OCI-LY7 (cell line): ENCODE results near the gene SP100. TPM values are rescaled to one million over a fixed set of nuclear protein-coding genes. Genes with fewer than 3 reads are reported as not detected.
A peak's percentile ranks its signal among the peaks of the same experiment; 100 is the strongest.

Experiments
- BruUV-seq: library from RNA; stranded (reverse); fragments of 400-500 nt; replicated peaks from 2 replicates; lab custom pipeline; 2021; lab: Mats Ljungman, UMichigan
- CTCF ChIA-PET: fragments of 300-600 bp; sonication (Branson Sonifier 250); formaldehyde crosslinking; loops from one replicate; lab custom pipeline; 2022; ENCODE audit warnings: antibody characterized with exemption; ENCODE audit not compliant: unreplicated experiment; lab: Charles Lee
- POLR2A ChIA-PET: fragments of 300-600 bp; sonication (Branson Sonifier 250); formaldehyde crosslinking; loops from one replicate; lab custom pipeline; 2022; ENCODE audit warnings: antibody characterized with exemption; lab: Charles Lee
- DNase-seq: peaks from one replicate; pipeline ENCODE4 v3.0.0-alpha.2; 2015; ENCODE audit warnings: low spot score
- H2AFZ ChIP-seq: fragments of 200-600 bp; sonication (generic), shearing (Covaris generic); 2 replicates; pipeline ENCODE4 v1.6.1; 2014; ENCODE audit warnings: mild to moderate bottlenecking, antibody characterized with exemption, low read length, moderate library complexity
- H3K27ac ChIP-seq: fragments of 200-600 bp; sonication (generic); 2 replicates; pipeline ENCODE4 v1.5.1; 2014; ENCODE audit warnings: mixed run types, low read depth, mild to moderate bottlenecking, moderate library complexity, low read length, inconsistent platforms; ENCODE audit not compliant: poor library complexity, severe bottlenecking
- H3K36me3 ChIP-seq: fragments of 200-600 bp; sonication (generic); 2 replicates; pipeline ENCODE4 v1.6.1; 2014; ENCODE audit warnings: mild to moderate bottlenecking, antibody characterized with exemption, low read length, moderate library complexity, mixed read lengths; ENCODE audit not compliant: insufficient read depth
- H3K4me1 ChIP-seq: fragments of 200-600 bp; sonication (generic); 2 replicates; pipeline ENCODE4 v1.5.1; 2014; ENCODE audit warnings: mild to moderate bottlenecking, low read length; ENCODE audit not compliant: insufficient read depth, poor library complexity, severe bottlenecking
- H3K4me2 ChIP-seq: fragments of 200-600 bp; sonication (generic); 2 replicates; pipeline ENCODE4 v1.6.1; 2014; ENCODE audit warnings: mild to moderate bottlenecking, low read length
- H3K4me3 ChIP-seq: fragments of 200-600 bp; sonication (generic); 2 replicates; pipeline ENCODE4 v1.5.1; 2014; ENCODE audit warnings: mild to moderate bottlenecking, low read depth, low read length; ENCODE audit not compliant: poor library complexity, severe bottlenecking
- H3K79me2 ChIP-seq: fragments of 200-600 bp; sonication (generic); 2 replicates; pipeline ENCODE4 v1.6.1; 2016; ENCODE audit warnings: low read depth, mild to moderate bottlenecking, low read length, moderate library complexity, mixed read lengths; ENCODE audit not compliant: insufficient read depth
- H3K9me2 ChIP-seq: fragments of 200-600 bp; sonication (generic); 2 replicates; pipeline ENCODE4 v1.6.1; 2016; ENCODE audit warnings: mild to moderate bottlenecking, low read length, mixed read lengths; ENCODE audit not compliant: insufficient read depth
- H3K9me3 ChIP-seq: fragments of 200-600 bp; sonication (generic); 2 replicates; pipeline ENCODE4 v1.6.1; 2014; ENCODE audit warnings: mild to moderate bottlenecking, mixed run types, low read length, mixed read lengths
- H4K20me1 ChIP-seq: fragments of 200-600 bp; sonication (generic); 2 replicates; pipeline ENCODE4 v1.6.1; 2014; ENCODE audit warnings: mild to moderate bottlenecking, antibody characterized with exemption, low read length, moderate library complexity, mixed read lengths; ENCODE audit not compliant: insufficient read depth
- EZH2phosphoT487 ChIP-seq: fragments of 200-600 bp; sonication (generic); IDR thresholded peaks from 2 replicates; pipeline ENCODE4 v1.6.1; 2018; ENCODE audit warnings: low read depth, borderline replicate concordance, mild to moderate bottlenecking, mixed run types, antibody characterized with exemption, low read length, moderate library complexity, mixed read lengths
- intact Hi-C: fragments of 100-400 bp; cut with micrococcal nuclease; formaldehyde crosslinking; loops from one replicate; pipeline ENCODE4 v1.10.0; 2022; ENCODE audit not compliant: unreplicated experiment
- total RNA-seq, 2 experiments: library from RNA; depleted of rRNA in 1 of 2; stranded (reverse); fragments of >200 nt in 1 of 2; shearing (Covaris generic) in 1 of 2; gene quantifications; 2 replicates each; pipeline ENCODE4 v1.2.3, GENCODE V29; 2014 to 2022
- TF ChIP-seq, protein P1 (sequence below): fragments of 200-600 bp; sonication (generic); conservative IDR thresholded peaks from 2 replicates; pipeline ENCODE4 v1.5.1; 2014; ENCODE audit warnings: mild to moderate bottlenecking, antibody characterized with exemption, low read length, moderate library complexity, mixed read lengths

Gene SP100
- total RNA-seq, 2 experiments from 2014 or later, result 44.6 to 54.5 TPM

DNA sequence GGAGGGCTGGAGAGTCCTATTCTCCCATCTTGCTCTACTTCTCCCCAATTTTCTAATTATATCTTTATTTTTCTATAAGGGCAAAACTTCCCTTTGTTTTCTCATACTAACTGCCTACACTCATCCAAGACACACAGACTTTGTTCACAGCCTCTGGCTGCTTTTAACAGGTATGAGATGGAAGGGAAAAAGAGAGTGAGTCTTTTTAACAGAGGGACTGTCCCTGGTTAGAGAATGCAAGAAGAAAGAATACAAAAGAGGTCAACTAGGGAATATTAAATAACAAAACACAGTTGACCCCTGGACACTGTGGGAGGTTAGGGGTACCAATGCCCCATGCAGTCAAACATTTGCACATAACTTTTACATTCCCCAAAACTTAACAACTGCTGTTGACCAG lies 41.8 kb downstream of the SP100 start:
- H2AFZ ChIP-seq, result no peak overlapping the region
- CTCF ChIA-PET, result no interaction called here
- H3K4me2 ChIP-seq, result no peak overlapping the region
- H3K79me2 ChIP-seq, result no peaks in the 10 kb centered on the region
- intact Hi-C loops, result no loop called here
- no peak overlapping the region for H3K27ac ChIP-seq
- H3K36me3 ChIP-seq, result peaks cover 75% of the 10 kb centered on the region
- H3K4me3 ChIP-seq, result no peak overlapping the region
- no peaks in the 10 kb centered on the region for H3K9me2 ChIP-seq
- TF ChIP-seq EZH2phosphoT487, result no peak
- TF ChIP-seq, protein P1, sequence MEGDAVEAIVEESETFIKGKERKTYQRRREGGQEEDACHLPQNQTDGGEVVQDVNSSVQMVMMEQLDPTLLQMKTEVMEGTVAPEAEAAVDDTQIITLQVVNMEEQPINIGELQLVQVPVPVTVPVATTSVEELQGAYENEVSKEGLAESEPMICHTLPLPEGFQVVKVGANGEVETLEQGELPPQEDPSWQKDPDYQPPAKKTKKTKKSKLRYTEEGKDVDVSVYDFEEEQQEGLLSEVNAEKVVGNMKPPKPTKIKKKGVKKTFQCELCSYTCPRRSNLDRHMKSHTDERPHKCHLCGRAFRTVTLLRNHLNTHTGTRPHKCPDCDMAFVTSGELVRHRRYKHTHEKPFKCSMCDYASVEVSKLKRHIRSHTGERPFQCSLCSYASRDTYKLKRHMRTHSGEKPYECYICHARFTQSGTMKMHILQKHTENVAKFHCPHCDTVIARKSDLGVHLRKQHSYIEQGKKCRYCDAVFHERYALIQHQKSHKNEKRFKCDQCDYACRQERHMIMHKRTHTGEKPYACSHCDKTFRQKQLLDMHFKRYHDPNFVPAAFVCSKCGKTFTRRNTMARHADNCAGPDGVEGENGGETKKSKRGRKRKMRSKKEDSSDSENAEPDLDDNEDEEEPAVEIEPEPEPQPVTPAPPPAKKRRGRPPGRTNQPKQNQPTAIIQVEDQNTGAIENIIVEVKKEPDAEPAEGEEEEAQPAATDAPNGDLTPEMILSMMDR, result no peak
- peaks cover 37% of the 10 kb centered on the region; the same call in 1 of the 2 replicates for H3K9me3 ChIP-seq
- POLR2A ChIA-PET, result interaction anchor here (0.5 kb wide), 1 partner anchor 131 kb away, joined by 3 read pairs; no protein-coding TSS in a partner anchor
- BruUV-seq, result no TSS peak
- H4K20me1 ChIP-seq, result no peaks in the 10 kb centered on the region
- DNase-seq, result no peak
- peaks cover 9% of the 10 kb centered on the region for H3K4me1 ChIP-seq

DNA sequence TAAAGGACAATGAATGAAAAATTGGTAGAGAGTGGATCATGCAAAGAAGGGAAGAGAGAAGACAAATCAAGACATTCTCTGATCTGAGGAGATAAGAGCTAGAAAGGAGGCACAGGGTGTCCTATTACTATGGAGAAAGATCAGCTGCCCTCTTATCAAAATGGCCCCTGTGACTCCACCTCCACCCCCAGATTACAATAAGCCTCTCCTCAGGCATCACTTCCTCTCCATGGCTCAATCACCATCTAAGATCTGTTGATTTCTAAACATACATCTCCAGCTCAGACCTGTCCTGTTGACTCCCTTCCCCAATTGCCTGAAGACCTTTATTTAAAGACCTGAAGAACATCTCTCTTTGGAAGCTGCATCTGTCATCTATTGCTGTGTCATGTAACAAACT lies 43.2 kb downstream of the SP100 start:
- CTCF ChIA-PET, result interaction anchor here (0.8 kb wide), 1 partner anchor 12 kb away, joined by 3 read pairs; no protein-coding TSS in a partner anchor
- no peak for TF ChIP-seq EZH2phosphoT487
- TF ChIP-seq, protein P1, result no peak
- intact Hi-C loops, result no loop called here

DNA sequence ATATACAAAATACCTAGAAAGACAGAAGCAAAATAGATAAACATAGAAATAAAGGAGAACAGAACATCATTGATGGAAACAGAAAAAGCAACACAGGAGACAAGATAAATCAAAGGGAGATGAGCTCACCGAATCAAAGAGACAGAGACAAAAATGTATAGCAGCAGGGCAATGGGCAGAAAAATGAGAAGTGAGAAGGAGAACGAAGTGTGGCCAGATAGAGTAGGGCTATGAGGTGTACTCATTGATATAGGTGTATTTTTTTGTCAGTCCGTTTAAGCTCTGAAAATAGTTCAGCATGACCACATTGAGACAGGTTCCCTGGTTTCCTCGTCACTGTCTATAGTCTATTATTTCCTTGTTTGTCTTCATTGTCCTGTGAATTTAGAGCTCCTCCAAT lies 55.1 kb downstream of the SP100 start:
- intact Hi-C loops, result loop anchor here (5.0 kb wide), 1 partner anchor 144 kb away; the partner anchor contains the start of gene SP140L
- peaks cover 14% of the 10 kb centered on the region; the same call in 1 of the 2 replicates for H3K9me3 ChIP-seq
- TF ChIP-seq, protein P1, result no peak

More for the DNA sequence above, 43.2 kb downstream of the SP100 start:
- Histone ChIP-seq H4K20me1 (no peaks in the 10 kb centered on the region), H3K4me2 (no peak overlapping the region), H3K9me2 (no peaks in the 10 kb centered on the region), H3K4me1 (peaks cover 9% of the 10 kb centered on the region), H3K27ac (no peak overlapping the region), H3K9me3 (peaks cover 24% of the 10 kb centered on the region; the same call in 1 of the 2 replicates), H2AFZ (no peak overlapping the region), H3K4me3 (no peak overlapping the region), H3K36me3 (peaks cover 75% of the 10 kb centered on the region), H3K79me2 (no peaks in the 10 kb centered on the region)
- POLR2A ChIA-PET, result interaction anchor here (0.7 to 1.0 kb wide), 3 partner anchors 8 to 73 kb away, joined by 3 to 4 read pairs (median 3); no protein-coding TSS in a partner anchor
- DNase-seq, result no peak
- BruUV-seq, result no TSS peak

More for the DNA sequence above, 55.1 kb downstream of the SP100 start:
- no peaks in the 10 kb centered on the region for H4K20me1 ChIP-seq
- no TSS peak for BruUV-seq
- POLR2A ChIA-PET, result interaction anchor here (0.6 to 2.4 kb wide), 20 partner anchors 9 to 1715 kb away, joined by 3 to 16 read pairs (median 4); partner anchors contain the start of gene SP100
- CTCF ChIA-PET, result interaction anchor here (1.3 kb wide), 1 partner anchor 12 kb away, joined by 3 read pairs; no protein-coding TSS in a partner anchor
- peaks cover 70% of the 10 kb centered on the region for H3K36me3 ChIP-seq
- H3K4me3 ChIP-seq, result no peak overlapping the region
- peak overlapping the region; percentile 88 for H3K27ac ChIP-seq
- H3K4me2 ChIP-seq, result peak overlapping the region; percentile 43
- no peak overlapping the region for H2AFZ ChIP-seq
- peak; percentile 37 for DNase-seq
- peaks cover 42% of the 10 kb centered on the region for H3K4me1 ChIP-seq
- H3K79me2 ChIP-seq, result no peaks in the 10 kb centered on the region
- no peaks in the 10 kb centered on the region for H3K9me2 ChIP-seq
